AML-193 (cell line): ENCODE results near the gene WHRN.

Source experiments
- DNase-seq, 2 experiments: peaks; one replicate each; lab custom pipeline; 2025; lab: John Stamatoyannopoulos, UW

WHRN gene

DNA sequence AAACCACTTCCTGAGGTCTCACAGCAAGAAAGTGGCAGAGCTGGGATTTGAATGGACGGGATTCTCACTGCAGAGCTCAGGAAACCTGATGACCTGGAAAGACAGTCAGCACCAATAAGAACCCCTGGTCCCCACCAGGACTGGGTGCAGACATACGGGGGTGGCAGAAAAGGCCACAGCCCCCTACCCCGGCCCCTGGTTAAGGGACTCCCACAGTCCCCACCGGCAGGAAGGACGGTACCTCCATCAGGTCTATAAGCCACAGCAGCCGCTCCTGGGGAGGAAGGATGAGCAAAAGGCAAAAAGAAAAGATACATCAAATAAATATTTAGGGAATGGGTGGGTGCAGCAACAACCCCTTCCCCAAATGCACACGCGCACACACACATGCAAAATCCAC lies 85.5 kb downstream of the WHRN start:
- no peak for DNase-seq

GRCh38 chr9:114418053-114418452 lies 87.2 kb downstream of the WHRN start:
- no peak for DNase-seq

- no peak for DNase-seq
These were observed 87.8 kb downstream of the WHRN start for GRCh38 chr9:114417511-114417910.

DNA sequence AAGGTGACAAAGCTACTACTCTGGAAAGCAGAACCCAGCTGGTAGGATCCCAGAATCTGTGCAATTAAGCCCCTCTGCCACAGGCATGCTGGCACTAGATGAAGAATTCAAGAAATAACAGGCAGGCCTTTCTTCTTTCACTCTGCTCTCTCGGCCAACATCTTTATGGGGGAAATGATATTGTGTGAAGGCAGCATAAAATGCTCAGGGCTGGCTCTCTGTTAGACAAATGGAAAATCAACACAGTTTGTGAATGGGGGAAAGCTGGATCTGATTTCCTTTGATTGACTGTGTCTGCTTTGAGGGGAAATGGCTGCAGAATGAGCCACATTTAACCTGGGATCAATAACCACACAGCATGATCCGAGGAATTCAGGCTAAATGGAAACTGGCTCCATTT lies 88.4 kb downstream of the WHRN start:
- no peak for DNase-seq

DNA sequence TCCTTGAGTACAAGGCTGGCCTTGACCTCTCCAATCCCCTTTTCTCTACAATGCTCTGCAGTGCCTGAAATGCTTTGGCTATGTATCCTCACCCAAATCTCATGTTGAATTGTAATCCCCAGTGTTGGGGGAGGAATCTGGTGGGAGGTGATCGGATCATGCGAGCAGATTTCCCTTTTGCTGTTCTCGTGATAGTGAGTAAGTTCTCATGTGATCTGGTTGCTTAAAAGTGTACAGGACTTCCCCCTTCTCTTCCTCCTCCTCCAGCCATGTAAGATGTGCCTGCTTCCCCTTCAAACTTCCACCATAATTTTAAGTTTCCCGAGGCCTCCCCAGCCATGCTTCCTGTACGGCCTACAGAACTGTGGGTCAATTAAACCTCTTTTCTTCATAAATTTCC lies 89.0 kb downstream of the WHRN start:
- no peak for DNase-seq

- no peak for DNase-seq
These were observed 90.9 kb downstream of the WHRN start for GRCh38 chr9:114414346-114414745.

- no peak for DNase-seq
These were observed 91.4 kb downstream of the WHRN start for GRCh38 chr9:114413861-114414301.

DNA sequence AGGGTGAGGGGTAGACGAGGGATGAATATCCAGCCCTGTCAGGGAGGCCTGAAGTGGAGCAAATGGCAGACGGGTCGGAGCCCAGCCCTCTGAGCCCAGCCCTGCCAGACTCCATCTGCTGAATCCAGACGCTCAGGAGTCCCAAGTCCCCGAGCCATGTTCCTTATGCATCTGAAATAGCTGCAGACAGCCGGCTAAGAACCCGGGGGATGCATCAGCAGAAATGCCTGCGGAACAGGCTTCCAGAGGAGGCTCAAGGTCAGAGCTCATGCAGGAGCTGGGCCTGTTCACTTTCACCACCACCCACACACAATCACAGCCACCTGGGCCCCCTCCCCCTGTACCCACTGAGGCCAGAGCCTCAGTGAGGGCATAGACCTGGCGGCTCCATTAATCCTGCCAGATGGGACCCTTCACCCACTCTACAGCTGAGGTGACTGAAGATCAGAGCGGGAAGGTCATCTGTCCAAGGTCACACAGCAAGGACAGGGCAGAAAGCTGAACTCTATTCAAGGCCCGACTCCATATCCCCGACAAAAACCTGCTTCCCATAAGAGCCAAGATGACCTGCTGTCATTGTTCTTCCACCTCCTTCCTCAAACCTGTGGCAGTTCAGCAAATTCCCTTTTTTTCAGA lies 93.1 kb downstream of the WHRN start:
- no peak for DNase-seq

- DNase-seq, result no peak
These were observed 93.8 kb downstream of the WHRN start for GRCh38 chr9:114411452-114411851.

- DNase-seq, result no peak
These were observed 94.4 kb downstream of the WHRN start for GRCh38 chr9:114410910-114411309.

- no peak for DNase-seq
These were observed 95.4 kb downstream of the WHRN start for GRCh38 chr9:114409842-114410241.

DNA sequence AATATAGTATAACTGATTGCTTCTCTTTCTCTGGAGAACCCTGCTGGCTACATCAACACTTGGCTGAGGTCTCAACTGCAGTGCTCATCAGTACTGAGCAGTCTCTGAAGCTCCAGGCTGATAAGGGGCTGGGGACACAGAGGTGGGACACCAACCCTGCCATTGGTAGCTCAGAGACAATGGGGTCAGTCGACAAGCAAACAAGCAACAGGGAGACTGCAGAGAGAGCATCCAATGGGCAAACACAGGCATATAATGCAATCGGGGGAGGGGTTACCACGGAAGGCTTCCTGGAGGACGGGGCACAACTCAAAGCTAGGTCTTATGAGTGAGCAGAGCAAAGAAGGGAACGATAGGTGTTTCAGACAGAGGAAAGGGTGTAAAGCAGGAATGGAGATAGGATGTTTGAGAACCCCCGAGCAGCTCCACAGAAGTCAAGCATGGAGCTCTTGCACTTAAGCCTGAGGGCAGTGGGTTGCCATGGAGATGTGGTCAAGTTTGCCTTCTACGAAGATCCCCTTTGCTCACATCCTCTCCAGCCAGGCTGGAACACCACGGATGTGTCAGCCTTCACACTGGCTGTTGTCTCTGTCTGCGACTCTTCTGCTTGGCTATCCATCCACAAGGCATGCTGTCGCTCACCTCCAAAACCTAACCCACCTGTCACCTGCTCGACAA lies 96.0 kb downstream of the WHRN start:
- DNase-seq, result peak; percentile 54 to 64

DNA sequence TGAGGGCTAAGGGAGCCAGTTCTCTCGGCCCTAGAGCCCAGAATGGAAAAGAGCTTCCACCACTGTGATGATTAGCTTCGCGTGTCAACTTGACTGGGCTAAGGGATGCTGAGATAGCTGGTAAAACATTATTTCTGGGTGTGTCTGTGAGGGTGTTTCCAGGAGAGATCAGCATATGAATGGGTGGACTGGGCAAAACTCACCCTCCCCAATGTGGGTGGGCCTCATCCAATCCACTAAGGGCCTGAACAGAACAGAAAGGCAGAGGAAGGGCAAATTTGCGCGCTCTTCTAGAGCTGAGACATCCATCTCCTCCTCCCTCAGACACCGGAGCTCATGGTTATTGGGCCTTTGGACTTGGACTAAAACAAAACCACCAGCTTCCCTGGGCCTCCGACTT lies 96.6 kb downstream of the WHRN start:
- no peak for DNase-seq

GRCh38 chr9:114407889-114408288 lies 97.4 kb downstream of the WHRN start:
- DNase-seq, result no peak

DNA sequence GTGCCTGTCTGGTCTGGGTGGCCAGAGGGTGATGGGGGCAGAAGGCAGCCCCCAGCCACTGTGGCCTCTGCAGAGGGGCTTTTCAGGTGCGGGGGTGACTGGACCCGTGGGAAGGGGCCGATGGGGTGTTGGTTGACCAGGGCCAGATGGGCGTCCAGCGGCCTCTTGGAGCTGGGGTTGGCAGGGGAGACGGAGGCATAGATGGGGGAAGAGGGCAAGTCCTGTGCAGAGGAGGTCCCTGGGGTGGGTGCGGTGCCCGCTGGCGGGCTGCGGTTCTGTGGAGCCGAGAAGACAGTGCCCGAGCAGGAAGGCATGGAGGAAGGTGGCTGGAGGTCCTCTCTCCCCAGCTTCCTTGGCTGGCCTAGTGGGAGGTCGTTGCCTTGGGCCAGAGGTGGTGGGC lies 98.8 kb downstream of the WHRN start:
- no peak for DNase-seq

DNA sequence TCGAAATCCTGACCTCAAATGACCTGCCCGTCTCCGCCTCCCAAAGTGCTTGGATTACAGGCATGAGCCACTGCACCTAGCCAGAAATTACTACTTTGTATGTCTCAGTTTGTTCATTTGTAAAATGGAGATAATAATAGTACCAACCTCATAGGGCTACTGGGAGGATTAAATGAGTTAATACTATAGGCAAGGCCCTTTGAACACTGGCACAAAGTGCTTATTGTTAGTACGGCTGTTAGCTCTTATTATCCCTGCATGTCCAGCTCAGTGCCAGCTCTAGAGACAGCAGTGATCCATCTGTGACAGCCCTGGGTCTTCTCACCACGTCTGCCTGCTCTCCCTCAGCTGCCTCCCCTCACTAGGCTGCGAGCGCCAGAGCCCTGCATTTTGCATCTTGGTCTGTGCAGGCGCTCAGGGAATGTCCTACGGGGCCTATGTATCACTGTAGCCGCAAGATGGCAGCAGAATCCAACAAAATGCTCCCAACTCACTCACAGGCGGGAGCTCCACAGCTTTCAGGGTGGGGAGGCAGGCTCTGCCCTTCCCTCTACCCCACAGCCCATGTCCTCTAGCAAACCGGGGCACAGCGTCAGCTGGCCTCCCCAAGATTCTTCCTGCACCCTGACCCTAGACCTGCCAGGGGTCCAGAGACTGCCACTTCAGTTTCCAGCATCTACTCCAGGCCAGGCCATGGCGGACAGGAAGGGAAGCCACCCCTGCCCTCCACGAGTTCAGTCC lies 99.8 kb downstream of the WHRN start:
- DNase-seq, result peak; percentile 64 to 67

DNA sequence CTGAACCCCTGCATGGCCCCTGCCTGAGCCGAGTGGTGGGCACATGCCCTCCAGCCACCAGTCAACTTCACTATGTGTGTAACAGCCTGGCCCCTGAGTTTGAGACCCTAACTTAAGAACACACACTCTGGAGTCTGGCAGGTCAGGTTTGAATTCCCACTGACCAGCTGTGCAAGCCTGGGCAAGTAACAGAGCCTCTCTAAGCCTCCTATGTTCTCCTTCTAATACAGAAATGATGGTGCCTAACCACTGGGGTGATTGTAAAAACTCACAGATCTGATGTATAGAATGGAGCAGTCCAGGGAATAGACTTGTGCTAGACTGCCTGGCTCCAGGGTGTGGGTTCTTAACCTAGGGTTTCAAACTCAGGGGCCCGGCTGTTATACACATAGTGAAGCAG lies 100.7 kb downstream of the WHRN start:
- DNase-seq, result no peak

DNA sequence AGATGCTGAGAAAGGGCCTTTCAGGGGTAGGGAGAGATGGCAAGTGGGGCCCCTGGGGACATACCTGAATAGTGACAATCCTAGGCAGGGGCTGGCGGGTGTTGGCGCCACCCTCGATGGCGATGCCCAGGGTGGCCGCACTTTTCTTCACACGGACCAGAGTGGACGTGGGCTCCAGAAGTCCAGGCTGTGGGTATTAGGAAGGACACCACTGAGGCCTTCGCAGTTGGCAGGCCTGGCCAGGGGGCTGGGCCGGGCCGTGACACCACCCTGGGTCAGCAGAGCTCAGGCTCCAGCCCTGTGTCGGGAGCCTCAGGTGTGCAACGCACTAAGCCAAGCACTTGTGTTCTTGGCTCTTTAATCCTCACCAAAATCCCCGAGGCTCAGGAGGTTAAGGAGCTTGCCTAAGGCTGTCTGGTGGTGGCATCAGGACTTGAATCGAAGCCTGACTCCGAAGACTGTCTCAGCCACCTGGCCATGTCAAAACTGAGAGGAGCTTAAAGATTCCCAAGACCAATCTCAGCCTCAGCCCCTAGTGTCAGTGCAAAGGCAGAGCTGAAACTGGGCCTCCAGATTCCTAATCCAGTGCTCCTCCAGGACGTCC lies 102.0 kb downstream of the WHRN start:
- no peak for DNase-seq

DNA sequence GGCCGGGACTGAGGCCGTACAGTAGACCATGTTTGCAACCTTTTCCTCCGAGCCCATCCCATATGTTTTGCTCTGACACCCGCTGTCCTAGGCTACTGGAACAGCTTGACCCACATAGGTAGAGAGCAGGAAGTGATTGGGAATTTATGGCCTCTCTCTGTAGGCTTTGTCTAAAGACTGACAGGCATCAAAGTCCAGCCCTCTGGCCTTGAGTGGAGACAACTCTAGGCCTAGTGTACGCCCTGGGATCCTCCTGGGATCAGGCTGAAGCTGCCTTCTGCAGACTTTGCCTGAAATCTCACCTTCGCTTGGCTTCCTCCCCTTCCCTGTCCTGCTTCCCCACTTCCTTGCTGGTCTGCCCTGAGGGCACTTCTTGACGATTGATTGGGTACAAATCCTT lies 103.9 kb downstream of the WHRN start:
- DNase-seq, result no peak

DNA sequence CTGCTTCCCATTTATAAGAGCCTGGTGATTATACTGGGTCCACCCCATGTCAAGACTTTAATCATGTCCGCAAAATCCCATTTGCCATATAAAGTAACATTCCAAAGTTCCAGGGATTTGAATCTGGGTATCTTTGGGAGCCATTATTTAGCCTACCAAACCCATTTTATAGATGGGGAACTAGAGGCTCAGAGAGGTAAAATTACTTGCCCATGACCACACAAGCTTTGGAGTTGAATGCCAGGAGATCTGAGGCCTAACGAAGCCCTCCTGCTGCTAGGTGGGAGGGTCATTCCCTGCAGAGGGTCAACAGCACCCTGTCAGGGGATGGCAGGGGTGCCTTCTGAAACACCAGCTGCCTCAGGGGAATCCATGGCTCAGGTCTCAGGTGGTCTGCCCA lies 104.5 kb downstream of the WHRN start:
- DNase-seq, result no peak

DNA sequence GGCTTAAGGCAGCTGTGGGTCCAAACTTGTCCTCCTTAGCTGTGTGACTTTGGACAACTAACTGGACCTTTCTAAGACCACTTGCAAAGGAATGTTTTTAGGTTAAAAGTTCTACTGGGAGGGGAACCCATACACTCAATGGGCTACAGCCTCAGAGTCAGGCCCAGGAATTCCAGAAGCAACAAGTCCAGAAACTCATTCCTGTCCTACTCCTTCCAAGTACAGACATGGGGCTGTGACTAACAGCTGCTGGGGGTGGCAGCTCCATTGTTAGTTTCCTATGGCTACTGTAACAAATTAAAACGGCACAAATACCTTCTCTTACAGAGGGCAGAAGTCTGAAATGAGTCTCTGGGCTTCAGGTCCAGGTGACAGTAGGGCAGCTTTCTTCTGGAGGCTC lies 105.1 kb downstream of the WHRN start:
- DNase-seq, result no peak

DNA sequence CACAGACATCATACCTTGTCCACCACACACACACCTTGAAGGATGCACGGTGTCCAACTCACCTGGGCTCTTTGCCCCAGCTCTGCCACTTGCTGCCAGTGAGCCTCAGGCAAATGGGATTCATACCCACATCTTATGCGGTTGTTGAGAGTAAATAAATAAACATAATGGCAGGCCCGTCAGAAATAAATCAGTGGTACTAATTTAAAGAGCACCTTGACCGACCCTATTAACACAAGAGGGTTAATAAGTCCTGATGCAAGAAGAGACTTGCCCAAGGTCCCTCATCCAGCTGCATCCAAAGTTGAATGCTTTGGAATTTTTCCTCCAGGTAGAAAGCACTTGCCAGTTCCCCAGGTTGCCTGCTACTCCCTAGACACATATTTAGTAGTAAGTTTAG lies 105.9 kb downstream of the WHRN start:
- DNase-seq, result no peak
